GM23248 (cell line): ENCODE measurements around the gene DPP6. TPM values are rescaled to one million over a fixed set of nuclear protein-coding genes. Genes with fewer than 3 reads are reported as not detected.

Experiments
- DNase-seq: peaks from one replicate; pipeline ENCODE4 v3.0.0-alpha.2; 2015
- H2AFZ ChIP-seq: fragments of 200-600 bp; sonication (generic); 2 replicates; pipeline ENCODE4 v1.6.1; 2016; ENCODE audit warnings: antibody characterized with exemption
- H3F3A ChIP-seq: fragments of 200-600 bp; sonication (generic); 2 replicates; pipeline ENCODE4 v1.6.1; 2016; ENCODE audit warnings: mild to moderate bottlenecking, antibody characterized with exemption, mixed run types; ENCODE audit not compliant: insufficient read depth
- H3K27ac ChIP-seq: fragments of 200-600 bp; sonication (generic); 2 replicates; pipeline ENCODE4 v1.5.1; 2016; ENCODE audit warnings: mild to moderate bottlenecking
- H3K27me3 ChIP-seq: fragments of 200-600 bp; sonication (generic); replicated peaks from 2 replicates; pipeline ENCODE4 v1.6.1; 2016; ENCODE audit warnings: mild to moderate bottlenecking; ENCODE audit not compliant: insufficient read depth
- H3K36me3 ChIP-seq: fragments of 200-600 bp; sonication (generic); 2 replicates; pipeline ENCODE4 v1.6.1; 2016; ENCODE audit warnings: low read depth, mild to moderate bottlenecking
- H3K4me1 ChIP-seq: fragments of 200-600 bp; sonication (generic); 2 replicates; pipeline ENCODE4 v1.6.1; 2016; ENCODE audit warnings: mild to moderate bottlenecking; ENCODE audit not compliant: insufficient read depth
- H3K4me2 ChIP-seq: fragments of 200-600 bp; sonication (generic); one replicate; pipeline ENCODE4 v1.6.1; 2016; ENCODE audit warnings: mild to moderate bottlenecking; ENCODE audit not compliant: unreplicated experiment
- H3K4me3 ChIP-seq: fragments of 200-600 bp; sonication (generic); 2 replicates; pipeline ENCODE4 v1.5.1; 2016; ENCODE audit warnings: mild to moderate bottlenecking
- H3K79me2 ChIP-seq: fragments of 200-600 bp; sonication (generic); 2 replicates; pipeline ENCODE4 v1.6.1; 2016; ENCODE audit warnings: mild to moderate bottlenecking; ENCODE audit not compliant: insufficient read depth
- H3K9ac ChIP-seq: fragments of 200-600 bp; sonication (generic); 2 replicates; pipeline ENCODE4 v1.6.1; 2016; ENCODE audit warnings: mild to moderate bottlenecking
- H3K9me2 ChIP-seq: fragments of 200-600 bp; sonication (generic); 2 replicates; pipeline ENCODE4 v1.6.1; 2016; ENCODE audit warnings: mixed run types, mild to moderate bottlenecking, moderate library complexity; ENCODE audit not compliant: insufficient read depth
- H3K9me3 ChIP-seq: fragments of 200-600 bp; sonication (generic); one replicate; pipeline ENCODE4 v1.6.1; 2017; ENCODE audit warnings: low read depth
- H4K20me1 ChIP-seq: fragments of 200-600 bp; sonication (generic); 2 replicates; pipeline ENCODE4 v1.6.0; 2016; ENCODE audit not compliant: insufficient read depth
- EZH2 ChIP-seq: fragments of 200-600 bp; sonication (generic); IDR thresholded peaks from 2 replicates; pipeline ENCODE4 v1.6.1; 2018; ENCODE audit warnings: antibody characterized with exemption, mild to moderate bottlenecking; ENCODE audit not compliant: insufficient read depth, poor library complexity, severe bottlenecking
- EZH2phosphoT487 ChIP-seq: fragments of 200-600 bp; sonication (generic); IDR thresholded peaks from 2 replicates; pipeline ENCODE4 v1.6.1; 2018; ENCODE audit warnings: antibody characterized with exemption, moderate library complexity, mild to moderate bottlenecking, low read depth; ENCODE audit not compliant: insufficient read depth
- WGBS, 2 experiments: methylation state at CpG; one replicate each; pipeline ENCODE4 v1.1.6; 2015 to 2017; ENCODE audit warnings: low lambda C conversion rate in 2 of 2, low coverage in 1 of 2; ENCODE audit errors: missing lambda C conversion rate in 2 of 2; 5-methylcytosine and 5-hydroxymethylcytosine counted together
- in situ Hi-C: fragments of 300-500 bp; cut with MboI; formaldehyde crosslinking; loops from 2 replicates; pipeline ENCODE4 v1.15.0; 2020
- polyA plus RNA-seq: library from polyadenylated mRNA; unstranded; fragments of >200 nt; fragmentation: Nextera tagmentation; extraction: Ambion mirVana; gene quantifications from 2 replicates; pipeline ENCODE4 v1.2.1, GENCODE V29; 2016
- total RNA-seq: library from RNA; depleted of rRNA; stranded (reverse); fragments of >200 nt; shearing (Covaris generic); gene quantifications from 2 replicates; pipeline ENCODE4 v1.2.3, GENCODE V29; 2014

The DPP6 gene
- total and polyA plus RNA-seq, 2 experiments from 2014 or later: not detected

- WGBS, 2 experiments: 9 to 10% methylated on average over 3 of the region's 3 CpGs
- Histone ChIP-seq H3K4me3 (no peak overlapping the region), H3K9me3 (no peaks in the 10 kb centered on the region), H3K27me3 (no peaks in the 10 kb centered on the region), H3K4me1 (no peaks in the 10 kb centered on the region), H3K36me3 (no peaks in the 10 kb centered on the region), H4K20me1 (no peaks in the 10 kb centered on the region), H3K4me2 (no peak overlapping the region), H3K27ac (no peak overlapping the region), H2AFZ (no peak overlapping the region), H3F3A (no peaks in the 10 kb centered on the region), H3K79me2 (no peaks in the 10 kb centered on the region), H3K9ac (no peak overlapping the region), H3K9me2 (no peaks in the 10 kb centered on the region)
- no peak for TF ChIP-seq EZH2
- no peak for TF ChIP-seq EZH2phosphoT487
- no peak for DNase-seq
- in situ Hi-C loops: no loop called here
Observed at GRCh38 chr7:154564676-154565075, 512.5 kb downstream of the DPP6 start.

DNA sequence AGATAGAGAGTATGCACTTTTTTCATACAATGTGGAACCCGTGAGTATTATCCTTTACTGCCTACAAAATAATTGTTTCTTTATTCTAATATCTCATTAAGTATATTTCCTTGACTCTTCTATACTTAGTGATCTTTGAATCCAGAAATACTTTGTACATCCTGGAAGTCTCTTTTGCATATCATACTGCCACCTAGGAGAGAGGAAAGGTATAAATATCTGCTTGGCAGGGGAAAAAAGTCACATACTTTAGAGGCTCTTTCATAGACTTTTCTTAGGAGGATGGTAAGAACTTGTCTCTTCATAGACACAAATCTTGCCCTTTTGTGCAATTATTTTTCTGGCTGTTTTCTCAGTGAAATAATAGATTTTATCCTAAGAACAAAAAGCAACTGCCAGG is 514.7 kb downstream of the DPP6 start:
- in situ Hi-C loops: no loop called here
- H3K9me3 ChIP-seq: no peaks in the 10 kb centered on the region
- no peaks in the 10 kb centered on the region for H3K36me3 ChIP-seq
- TF ChIP-seq EZH2 (no peak), EZH2phosphoT487 (no peak)
- H3K27me3 ChIP-seq: no peaks in the 10 kb centered on the region
- no peaks in the 10 kb centered on the region for H3F3A ChIP-seq
- H3K4me2 ChIP-seq: no peak overlapping the region
- H3K27ac ChIP-seq: no peak overlapping the region
- H3K79me2 ChIP-seq: no peaks in the 10 kb centered on the region
- no peaks in the 10 kb centered on the region for H4K20me1 ChIP-seq
- H2AFZ ChIP-seq: no peak overlapping the region
- H3K9ac ChIP-seq: no peak overlapping the region
- 4 to 5% methylated on average over 1 of the region's 1 CpG for WGBS, 2 experiments
- H3K4me1 ChIP-seq: no peaks in the 10 kb centered on the region
- H3K9me2 ChIP-seq: no peaks in the 10 kb centered on the region
- no peak overlapping the region for H3K4me3 ChIP-seq
- no peak for DNase-seq

DNA sequence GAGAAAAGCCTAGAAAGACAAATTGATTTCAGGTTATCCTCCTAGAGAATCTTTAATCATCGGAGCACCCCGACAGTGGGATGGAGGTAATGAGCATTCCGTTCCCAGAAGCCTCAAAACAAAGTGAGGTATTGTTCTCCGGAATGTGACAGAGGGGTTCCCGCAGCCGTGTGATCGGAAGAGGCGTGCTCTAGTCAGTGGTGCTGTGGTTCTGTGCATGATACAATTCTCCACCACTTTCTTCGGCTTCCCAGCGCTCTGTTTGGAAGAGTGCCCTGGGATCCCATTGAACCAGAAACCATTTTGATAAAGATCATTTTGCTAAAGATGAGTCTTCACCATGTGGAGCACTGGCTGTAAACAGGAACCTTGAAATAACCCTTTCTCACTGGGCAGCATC is 516.1 kb downstream of the DPP6 start:
- TF ChIP-seq EZH2 (no peak), EZH2phosphoT487 (no peak)
- in situ Hi-C loops: no loop called here
- Histone ChIP-seq H3K4me2 (no peak overlapping the region), H3K27me3 (no peaks in the 10 kb centered on the region), H3K36me3 (no peaks in the 10 kb centered on the region), H3F3A (no peaks in the 10 kb centered on the region), H3K9me3 (no peaks in the 10 kb centered on the region), H3K4me1 (no peaks in the 10 kb centered on the region), H2AFZ (no peak overlapping the region), H3K27ac (no peak overlapping the region), H3K9me2 (no peaks in the 10 kb centered on the region), H4K20me1 (no peaks in the 10 kb centered on the region), H3K4me3 (no peak overlapping the region), H3K9ac (no peak overlapping the region), H3K79me2 (no peaks in the 10 kb centered on the region)
- no peak for DNase-seq
- WGBS, 2 experiments: 25 to 32% methylated on average over 10 of the region's 10 CpGs

GRCh38 chr7:154569916-154570315 is 517.7 kb downstream of the DPP6 start:
- Histone ChIP-seq H3K4me1 (no peaks in the 10 kb centered on the region), H3K27me3 (no peaks in the 10 kb centered on the region), H3K9me3 (no peaks in the 10 kb centered on the region), H3K4me3 (no peak overlapping the region), H4K20me1 (no peaks in the 10 kb centered on the region), H3F3A (no peaks in the 10 kb centered on the region), H3K9ac (no peak overlapping the region), H3K36me3 (no peaks in the 10 kb centered on the region), H3K27ac (no peak overlapping the region), H3K79me2 (no peaks in the 10 kb centered on the region), H3K9me2 (no peaks in the 10 kb centered on the region), H2AFZ (no peak overlapping the region), H3K4me2 (no peak overlapping the region)
- WGBS, 2 experiments: 6 to 7% methylated on average over 2 of the region's 2 CpGs
- TF ChIP-seq EZH2: no peak
- TF ChIP-seq EZH2phosphoT487: no peak
- no peak for DNase-seq
- in situ Hi-C loops: no loop called here

DNA sequence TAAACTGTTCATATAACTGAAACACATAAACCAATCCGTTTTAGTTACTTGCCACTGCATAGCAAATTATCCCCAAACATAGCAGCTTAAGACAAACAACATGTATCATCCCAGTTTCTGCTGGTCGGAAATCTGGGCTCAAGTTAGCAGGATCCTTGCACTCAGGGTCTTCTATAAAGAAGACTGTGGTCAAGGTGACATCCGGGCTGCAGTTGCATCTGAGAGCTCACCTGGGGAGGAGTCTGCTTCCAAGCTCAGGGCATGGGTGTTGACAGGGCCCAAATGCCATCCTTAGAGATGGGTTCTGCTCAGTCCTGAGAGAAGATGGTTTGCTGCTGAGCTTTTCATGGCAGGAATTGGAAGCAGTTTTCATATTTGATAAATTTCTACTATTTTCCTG is 519.6 kb downstream of the DPP6 start:
- Histone ChIP-seq H3K4me1 (no peaks in the 10 kb centered on the region), H3K36me3 (no peaks in the 10 kb centered on the region), H3K27me3 (no peaks in the 10 kb centered on the region), H3K79me2 (no peaks in the 10 kb centered on the region), H3K4me3 (no peak overlapping the region), H3K4me2 (no peak overlapping the region), H3K9me3 (no peaks in the 10 kb centered on the region), H3K27ac (no peak overlapping the region), H3K9me2 (no peaks in the 10 kb centered on the region), H2AFZ (no peak overlapping the region), H4K20me1 (no peaks in the 10 kb centered on the region), H3F3A (no peaks in the 10 kb centered on the region), H3K9ac (no peak overlapping the region)
- DNase-seq: no peak
- in situ Hi-C loops: no loop called here
- TF ChIP-seq EZH2 (no peak), EZH2phosphoT487 (no peak)
- WGBS, 2 experiments: 15 to 18% methylated on average over 3 of the region's 3 CpGs
